Ishikawa (cell line): ENCODE data around the gene MAD1L1.

ENCODE experiments used
- CEBPB ChIP-seq: IDR thresholded peaks from 2 replicates; pipeline ENCODE4 v1.6.1; 2012
- CREB1 ChIP-seq: IDR thresholded peaks from 2 replicates; pipeline ENCODE4 v1.6.1; 2012; ENCODE audit warnings: low read depth
- EGR1 ChIP-seq: IDR thresholded peaks from 2 replicates; pipeline ENCODE4 v1.6.1; 2012
- EP300 ChIP-seq: IDR thresholded peaks from 2 replicates; pipeline ENCODE4 v1.6.1; 2012; ENCODE audit warnings: borderline replicate concordance
- FOXM1 ChIP-seq: IDR thresholded peaks from 2 replicates; pipeline ENCODE4 v1.6.1; 2012; ENCODE audit warnings: low read depth, borderline replicate concordance
- MAX ChIP-seq: IDR thresholded peaks from 2 replicates; pipeline ENCODE4 v1.6.1; 2012
- NFIC ChIP-seq: IDR thresholded peaks from 2 replicates; pipeline ENCODE4 v1.6.1; 2012
- RAD21 ChIP-seq: IDR thresholded peaks from 2 replicates; pipeline ENCODE4 v1.6.1; 2012; ENCODE audit warnings: low read depth
- REST ChIP-seq: IDR thresholded peaks from 2 replicates; pipeline ENCODE4 v1.6.1; 2012; ENCODE audit warnings: low read depth, mild to moderate bottlenecking
- TAF1 ChIP-seq: IDR thresholded peaks from 2 replicates; pipeline ENCODE4 v1.6.1; 2012; ENCODE audit warnings: low read depth, mild to moderate bottlenecking
- TCF12 ChIP-seq: IDR thresholded peaks from 2 replicates; pipeline ENCODE4 v1.6.1; 2012; ENCODE audit warnings: low read depth
- TEAD4 ChIP-seq: IDR thresholded peaks from 2 replicates; pipeline ENCODE4 v1.6.1; 2012
- USF1 ChIP-seq: IDR thresholded peaks from 2 replicates; pipeline ENCODE4 v1.6.1; 2012
- YY1 ChIP-seq: IDR thresholded peaks from 2 replicates; pipeline ENCODE4 v1.6.1; 2012; ENCODE audit warnings: low read depth
- ZBTB7A ChIP-seq: IDR thresholded peaks from 2 replicates; pipeline ENCODE4 v1.6.1; 2012; ENCODE audit warnings: low read depth

The MAD1L1 gene

GRCh38 chr7:2094454-2095045 is 138.2 kb downstream of the MAD1L1 start:
- TF ChIP-seq TAF1: no peak
- no peak for TF ChIP-seq EGR1
- TF ChIP-seq TEAD4: no peak
- no peak for TF ChIP-seq REST
- TF ChIP-seq TCF12: no peak
- TF ChIP-seq MAX: no peak
- TF ChIP-seq EP300: no peak
- TF ChIP-seq FOXM1: no peak
- no peak for TF ChIP-seq CEBPB
- TF ChIP-seq RAD21: no peak
- TF ChIP-seq CREB1: no peak
- no peak for TF ChIP-seq NFIC
- no peak for TF ChIP-seq USF1
- no peak for TF ChIP-seq ZBTB7A
- TF ChIP-seq YY1: no peak

- TF ChIP-seq CEBPB (no peak), MAX (no peak), TAF1 (no peak), TCF12 (no peak), EGR1 (no peak), YY1 (no peak), FOXM1 (no peak), NFIC (no peak), EP300 (no peak), USF1 (no peak), CREB1 (no peak), RAD21 (no peak)
Measured at GRCh38 chr7:2093843-2094220, 138.9 kb downstream of the MAD1L1 start.

GRCh38 chr7:2093215-2093842 is 139.4 kb downstream of the MAD1L1 start:
- TF ChIP-seq FOXM1: no peak
- no peak for TF ChIP-seq MAX
- TF ChIP-seq TEAD4: no peak
- no peak for TF ChIP-seq NFIC
- no peak for TF ChIP-seq ZBTB7A
- TF ChIP-seq EP300: no peak
- TF ChIP-seq EGR1: no peak
- TF ChIP-seq CREB1: no peak
- no peak for TF ChIP-seq RAD21

- TF ChIP-seq NFIC (no peak), USF1 (no peak), CEBPB (no peak), TEAD4 (no peak), ZBTB7A (no peak), RAD21 (no peak), TAF1 (no peak), YY1 (no peak), FOXM1 (no peak), MAX (no peak), EGR1 (no peak), EP300 (no peak), REST (no peak)
Measured at GRCh38 chr7:2092279-2092678, 140.5 kb downstream of the MAD1L1 start.
